Retina (tissue), 1 donor: ENCODE measurements around the gene PFDN2.

Experiments
- DNase-seq: peaks from one replicate; pipeline ENCODE4 v3.0.0-alpha.2; 2016

The PFDN2 gene

DNA sequence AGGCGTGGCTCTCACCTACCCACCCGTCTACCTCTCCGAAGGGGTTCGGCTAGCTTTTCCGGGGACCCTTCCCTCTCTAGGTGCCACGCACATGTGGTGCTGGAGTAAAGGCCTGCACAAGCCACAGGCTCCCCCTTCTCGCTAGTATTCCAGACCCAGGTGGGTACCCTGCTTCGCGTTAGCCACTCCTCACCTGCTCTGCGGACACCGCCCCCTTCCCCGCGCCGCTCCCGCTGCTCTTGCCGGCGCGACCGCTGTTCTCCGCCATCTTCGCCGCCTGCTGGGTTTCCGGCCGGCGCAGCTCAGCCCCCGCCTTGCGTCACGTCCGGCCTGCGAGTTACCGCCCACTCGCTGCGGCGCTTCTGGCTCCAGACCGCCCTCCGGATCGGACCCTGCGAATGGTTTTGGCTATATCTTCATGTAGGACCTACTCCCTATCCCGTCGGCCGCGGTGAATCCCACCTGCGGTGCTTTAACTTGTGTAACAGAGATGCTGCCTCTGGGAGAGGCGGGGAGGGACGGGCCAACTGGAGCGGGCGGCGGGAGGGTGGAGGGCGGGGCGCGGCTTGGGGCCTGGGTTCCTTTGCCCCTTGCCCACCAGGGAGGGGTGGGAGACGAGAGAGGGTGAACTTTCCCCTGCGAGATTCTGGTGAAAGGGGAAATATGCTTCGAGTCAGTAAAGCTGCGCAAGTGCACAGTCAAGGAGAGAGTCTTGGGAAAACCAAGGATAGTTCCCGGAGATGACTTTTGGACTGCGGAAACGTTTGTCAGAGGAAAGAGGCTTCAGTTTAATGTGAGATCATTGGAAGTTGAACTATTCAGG lies at the start of gene PFDN2, which contains the start of gene NIT1:
TSS of gene PFDN2 (minus strand) at position 279 of the 823 bp plus-strand sequence. CDS start at position 268, 11 bp downstream.
TSS of gene NIT1 (plus strand) at position 347 of the 823 bp plus-strand sequence. CDS start at position 419, 72 bp downstream.
- peak; percentile 94 for DNase-seq

DNA sequence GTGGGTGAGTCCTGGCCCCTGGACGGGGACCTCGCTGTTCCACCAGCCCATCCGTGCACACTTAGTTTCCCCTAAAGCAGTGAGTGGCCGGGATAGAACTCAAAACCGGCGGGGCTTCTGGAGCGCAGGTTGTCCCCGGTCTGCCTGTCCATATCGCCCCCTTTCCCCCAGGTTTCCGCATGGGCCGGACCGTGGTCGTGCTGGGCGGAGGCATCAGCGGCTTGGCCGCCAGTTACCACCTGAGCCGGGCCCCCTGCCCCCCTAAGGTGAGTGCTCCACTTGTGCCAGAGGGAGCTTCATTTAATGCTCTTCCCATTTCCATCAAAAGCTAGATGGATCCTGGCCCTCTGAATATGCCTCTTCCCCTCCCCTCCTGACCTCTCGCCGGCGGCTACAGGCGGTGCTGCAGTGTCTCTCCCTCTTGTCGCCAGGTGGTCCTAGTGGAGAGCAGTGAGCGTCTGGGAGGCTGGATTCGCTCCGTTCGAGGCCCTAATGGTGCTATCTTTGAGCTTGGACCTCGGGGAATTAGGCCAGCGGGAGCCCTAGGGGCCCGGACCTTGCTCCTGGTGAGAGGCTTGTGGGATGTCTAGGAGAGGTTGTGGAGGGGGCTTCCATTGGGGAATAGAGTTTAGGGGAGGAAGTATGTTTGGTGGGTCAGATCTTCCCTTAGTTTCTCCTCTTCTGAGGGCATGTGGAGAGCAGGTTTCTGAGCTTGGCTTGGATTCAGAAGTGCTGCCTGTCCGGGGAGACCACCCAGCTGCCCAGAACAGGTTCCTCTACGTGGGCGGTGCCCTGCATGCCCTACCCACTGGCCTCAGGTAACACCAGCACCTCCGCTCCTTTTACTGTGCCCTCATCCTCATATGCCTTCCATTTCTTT lies 49.1 kb upstream of the PFDN2 start:
- no peak for DNase-seq

DNA sequence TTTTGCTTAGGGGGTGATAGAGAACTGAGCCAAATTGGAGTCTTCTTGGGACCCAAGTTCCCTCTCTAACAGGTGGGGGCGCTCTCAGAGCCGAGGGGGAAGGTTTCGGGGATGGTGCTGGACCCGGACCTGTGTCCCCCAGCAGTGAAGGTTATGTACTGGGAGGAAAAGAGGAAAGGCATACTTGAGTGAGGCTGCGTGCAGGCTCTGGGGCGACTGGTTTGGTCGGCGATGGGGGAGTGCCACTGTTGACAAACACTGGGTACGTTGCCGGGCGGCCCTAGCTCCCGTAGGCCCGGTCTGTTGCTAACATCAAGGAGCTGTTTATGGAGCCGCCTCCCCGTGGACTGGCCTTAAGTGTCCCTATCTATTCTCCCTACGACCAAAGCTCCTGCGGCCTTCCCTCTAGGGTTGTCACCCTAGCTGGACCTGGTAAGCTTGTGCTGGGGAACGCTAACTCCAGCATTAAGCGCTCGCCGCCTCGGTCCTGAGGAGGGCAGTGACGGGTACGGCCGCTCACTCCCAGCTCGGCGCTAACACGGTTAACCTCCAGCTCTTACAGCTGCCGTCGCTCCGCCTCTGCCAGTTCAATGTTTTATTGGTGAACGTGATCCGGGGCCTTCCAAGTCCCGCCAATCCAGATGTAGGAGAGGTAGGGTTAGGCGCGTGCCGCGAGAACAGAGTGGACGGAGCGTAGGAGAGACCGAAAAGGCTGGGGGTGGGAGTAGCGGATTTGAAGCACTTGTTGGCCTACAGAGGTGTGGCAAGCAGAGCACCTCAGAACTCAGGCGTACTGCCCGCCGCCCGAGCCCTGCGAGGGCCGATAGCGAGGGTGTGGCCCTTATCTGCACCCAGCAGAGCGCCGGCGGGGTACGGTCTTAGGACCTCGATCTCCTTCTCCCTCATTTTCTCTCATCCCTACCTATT lies 48.2 kb upstream of the PFDN2 start, which contains the start of gene PPOX:
TSS of gene PPOX (plus strand) at position 685 of the 927 bp plus-strand sequence. CDS start 422 bp downstream, outside the sequence.
- DNase-seq, result peak; percentile 95

GRCh38 chr1:161164901-161165610 lies 47.2 kb upstream of the PFDN2 start:
- no peak for DNase-seq

- no peak for DNase-seq
Observed at GRCh38 chr1:161163793-161164192, 46.0 kb upstream of the PFDN2 start.

DNA sequence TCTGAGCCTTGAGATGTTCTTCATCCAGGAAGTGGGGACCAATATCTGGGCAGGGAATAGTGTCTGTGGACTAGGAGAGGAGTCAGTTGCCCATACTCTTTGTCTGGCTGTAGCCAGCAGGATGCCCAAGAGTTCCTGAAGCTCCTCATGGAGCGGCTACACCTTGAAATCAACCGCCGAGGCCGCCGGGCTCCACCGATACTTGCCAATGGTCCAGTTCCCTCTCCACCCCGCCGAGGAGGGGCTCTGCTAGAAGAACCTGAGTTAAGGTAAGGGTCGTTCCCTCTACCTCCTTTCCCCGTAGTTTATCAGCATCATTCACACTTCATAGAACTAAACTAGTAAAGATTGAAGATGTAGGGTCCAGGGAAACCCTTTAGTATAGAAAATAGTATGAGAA lies 45.0 kb upstream of the PFDN2 start:
- no peak for DNase-seq

- no peak for DNase-seq
Observed at GRCh38 chr1:161162052-161162451, 44.2 kb upstream of the PFDN2 start.

DNA sequence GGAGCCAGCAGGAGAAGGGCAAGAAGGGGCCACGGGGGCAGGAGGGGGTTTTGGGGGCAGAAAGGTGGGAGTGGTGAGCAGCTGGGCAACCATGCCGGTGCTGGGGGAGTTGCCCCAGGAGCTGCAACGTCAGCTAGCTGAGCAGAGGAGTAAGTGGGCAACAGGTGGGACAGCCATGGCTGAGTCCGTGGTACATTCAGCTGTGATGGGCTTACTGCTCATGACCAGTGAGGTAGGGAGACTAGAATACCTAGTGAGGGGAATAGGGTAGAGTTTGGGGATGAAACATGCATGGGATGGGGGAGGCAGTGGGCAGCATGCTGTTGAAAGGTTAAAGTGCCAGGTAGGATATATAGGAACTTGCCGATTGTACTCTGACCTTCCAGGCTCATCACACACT lies 43.8 kb upstream of the PFDN2 start:
- no peak for DNase-seq

GRCh38 chr1:161160671-161161145 lies 42.9 kb upstream of the PFDN2 start:
- DNase-seq, result no peak

DNA sequence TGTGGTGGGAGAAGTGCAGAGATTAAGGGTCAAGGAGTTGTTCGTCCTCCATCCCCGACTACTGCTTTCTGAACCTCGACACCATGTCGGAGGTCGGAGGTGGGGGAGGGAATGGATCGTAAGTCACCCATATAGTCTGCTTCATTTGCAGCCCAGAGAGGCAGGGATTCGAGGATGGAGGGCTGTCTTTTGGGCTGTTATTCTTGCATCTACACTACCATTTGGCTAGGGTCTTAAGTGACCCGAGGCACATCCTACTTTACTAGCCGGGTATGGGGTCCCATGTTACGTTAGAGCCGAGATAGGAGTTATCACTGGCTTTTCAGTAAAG lies 42.0 kb upstream of the PFDN2 start:
- no peak for DNase-seq

DNA sequence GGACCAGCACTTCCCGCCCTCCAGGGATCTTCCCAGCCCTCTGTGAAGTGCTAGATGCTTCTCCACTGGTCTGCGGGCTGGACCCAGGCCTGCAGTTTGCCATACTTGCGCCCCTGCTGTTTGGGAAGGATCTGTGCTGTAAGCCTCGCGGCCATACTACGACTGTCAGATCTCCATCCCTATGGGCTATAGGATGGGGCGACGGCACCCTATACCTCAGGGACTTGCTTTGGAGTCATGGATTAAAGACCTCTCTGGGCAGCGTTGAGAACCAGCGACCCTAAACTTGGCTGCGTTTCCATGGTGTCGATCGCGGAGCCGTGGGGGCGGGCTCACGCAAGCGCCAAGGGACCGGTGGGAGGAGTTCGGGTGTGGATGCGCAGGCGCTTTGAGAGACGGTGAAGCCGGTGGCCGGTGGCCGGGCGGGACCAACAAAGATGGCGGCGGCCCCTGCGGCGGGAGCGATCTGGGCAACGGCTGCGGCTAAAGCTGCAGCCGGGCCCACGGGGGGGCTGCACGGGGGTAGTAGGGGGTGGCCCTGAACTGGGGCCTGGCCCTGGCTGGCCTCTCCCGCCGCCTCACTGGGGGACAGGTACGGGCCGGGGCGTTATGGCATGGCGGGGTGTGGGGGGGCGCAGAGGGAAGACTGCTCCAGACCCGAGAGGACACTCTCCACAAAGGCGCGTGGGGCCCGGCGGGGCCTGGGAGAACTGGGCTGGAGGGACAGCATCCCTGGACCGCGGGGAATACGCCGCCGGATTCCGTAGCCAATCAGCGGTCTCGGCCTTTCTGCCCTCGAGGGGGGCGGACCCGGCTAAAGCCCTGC lies 41.5 kb upstream of the PFDN2 start, which contains the start of gene USP21:
TSS of gene USP21 (plus strand) at position 414 of the 826 bp plus-strand sequence. CDS start 1,141 bp downstream, outside the sequence.
- peak; percentile 96 for DNase-seq

DNA sequence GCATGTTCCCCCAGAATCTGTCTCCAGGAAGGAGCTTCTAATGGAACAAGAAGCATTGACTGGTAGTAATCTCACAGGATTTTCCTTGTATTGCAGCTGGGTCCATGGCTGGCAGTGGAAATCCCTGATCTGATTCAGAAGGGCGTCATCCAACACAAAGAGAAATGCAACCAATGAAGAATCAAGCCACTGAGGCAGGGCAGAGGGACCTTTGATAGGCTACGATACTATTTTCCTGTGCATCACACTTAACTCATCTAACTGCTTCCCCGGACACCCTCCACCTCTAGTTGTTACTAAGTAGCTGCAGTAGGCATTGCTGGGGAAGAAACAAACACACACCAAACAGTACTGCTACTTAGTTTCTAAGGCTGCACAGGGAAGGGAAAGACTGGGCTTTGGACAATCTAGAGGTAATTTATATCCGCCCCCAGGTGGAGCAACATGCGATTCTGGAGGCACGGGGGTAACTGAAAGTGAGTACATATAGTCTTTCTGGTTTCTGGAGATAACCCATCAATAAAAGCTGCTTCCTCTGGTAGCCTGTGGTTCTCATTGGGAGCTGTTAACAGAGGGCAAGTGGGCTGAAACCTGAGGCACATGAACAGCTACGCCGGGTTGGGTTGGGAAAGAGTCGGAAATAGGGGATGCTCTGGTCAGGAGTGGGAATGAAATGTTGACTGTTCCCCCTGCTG lies 40.6 kb upstream of the PFDN2 start:
- no peak for DNase-seq

DNA sequence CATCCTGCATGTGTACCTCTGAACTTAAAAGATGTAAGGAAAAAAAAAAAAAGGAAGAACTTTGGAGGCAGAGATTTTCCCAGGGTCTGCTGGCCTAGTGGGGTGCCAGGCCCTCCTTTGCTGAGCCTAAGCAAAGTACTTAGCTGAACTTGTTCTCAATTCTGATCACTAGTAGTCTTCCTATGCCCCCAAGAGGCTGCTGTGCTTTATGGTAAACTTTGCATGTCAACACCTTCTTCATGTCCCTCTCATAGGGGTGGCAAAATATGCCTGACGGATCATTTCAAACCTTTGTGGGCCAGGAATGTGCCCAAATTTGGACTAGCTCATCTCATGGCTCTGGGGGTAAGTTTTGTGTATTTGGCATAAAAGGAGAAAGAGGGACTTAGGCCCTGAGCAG lies 40.0 kb upstream of the PFDN2 start:
- no peak for DNase-seq

DNA sequence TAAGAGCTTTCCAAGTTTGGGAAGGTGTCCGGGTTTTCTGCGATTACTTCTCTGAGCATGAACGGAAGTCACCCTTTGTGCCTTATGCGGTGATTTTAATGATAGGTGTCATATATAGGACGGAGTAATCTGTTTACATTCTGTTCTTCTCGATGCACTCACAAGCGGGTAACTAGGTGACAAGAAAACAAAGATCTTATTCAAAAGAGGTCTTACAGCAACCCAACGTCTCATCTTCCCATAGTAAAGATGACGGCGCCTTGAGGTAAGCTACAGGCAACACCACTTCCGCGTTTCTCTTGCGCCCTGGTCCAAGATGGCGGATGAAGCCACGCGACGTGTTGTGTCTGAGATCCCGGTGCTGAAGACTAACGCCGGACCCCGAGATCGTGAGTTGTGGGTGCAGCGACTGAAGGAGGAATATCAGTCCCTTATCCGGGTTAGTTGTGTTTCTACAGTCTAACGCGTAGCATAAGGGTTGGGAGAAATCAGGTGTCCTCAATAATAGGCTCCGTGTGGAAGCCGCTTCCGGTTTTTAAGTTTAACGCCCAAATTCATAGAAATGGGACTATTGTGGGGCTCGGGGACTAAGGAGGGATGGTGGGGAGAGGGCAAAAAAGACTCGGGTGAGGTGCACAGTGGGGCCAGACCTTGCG lies 36.0 kb upstream of the PFDN2 start, which contains the start of gene UFC1:
TSS of gene UFC1 (plus strand) at position 297 of the 656 bp plus-strand sequence. CDS start at position 317, 20 bp downstream.
- DNase-seq, result peak; percentile 93

- DNase-seq, result no peak
Observed at GRCh38 chr1:161153176-161153575, 35.3 kb upstream of the PFDN2 start.

GRCh38 chr1:161145832-161146231 lies 28.0 kb upstream of the PFDN2 start:
- DNase-seq, result no peak

DNA sequence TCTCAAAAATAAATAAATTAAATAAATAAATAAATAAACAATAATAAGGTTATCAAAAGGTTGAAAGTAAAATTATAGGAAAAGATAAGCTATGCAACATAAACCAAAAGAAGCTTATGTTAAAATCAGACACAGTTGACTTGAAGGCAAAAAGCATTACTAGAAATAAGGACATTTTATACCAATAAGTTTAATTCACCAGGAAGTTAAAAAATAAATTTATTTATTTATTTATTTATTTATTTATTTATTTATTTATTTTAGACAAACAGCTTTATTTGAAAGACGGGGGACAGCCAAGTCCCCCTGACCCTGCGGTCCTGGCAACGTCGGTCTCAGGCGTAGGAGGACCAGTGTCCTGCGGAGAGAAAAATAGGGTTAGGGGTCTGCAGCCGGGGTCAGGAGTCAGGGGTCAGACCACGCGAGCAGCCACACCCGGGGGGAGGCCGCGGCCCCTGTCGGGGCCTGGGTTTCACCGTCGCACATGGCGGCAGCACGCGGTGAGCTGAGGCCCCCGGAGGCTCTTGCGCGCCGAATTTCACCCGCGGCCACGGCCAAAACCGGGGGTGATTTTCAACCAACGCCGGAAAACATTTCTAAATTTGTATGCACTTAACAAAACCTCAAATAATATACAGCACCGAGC lies 23.0 kb upstream of the PFDN2 start:
- DNase-seq, result no peak

- no peak for DNase-seq
Observed at GRCh38 chr1:161139766-161140165, 21.9 kb upstream of the PFDN2 start.

DNA sequence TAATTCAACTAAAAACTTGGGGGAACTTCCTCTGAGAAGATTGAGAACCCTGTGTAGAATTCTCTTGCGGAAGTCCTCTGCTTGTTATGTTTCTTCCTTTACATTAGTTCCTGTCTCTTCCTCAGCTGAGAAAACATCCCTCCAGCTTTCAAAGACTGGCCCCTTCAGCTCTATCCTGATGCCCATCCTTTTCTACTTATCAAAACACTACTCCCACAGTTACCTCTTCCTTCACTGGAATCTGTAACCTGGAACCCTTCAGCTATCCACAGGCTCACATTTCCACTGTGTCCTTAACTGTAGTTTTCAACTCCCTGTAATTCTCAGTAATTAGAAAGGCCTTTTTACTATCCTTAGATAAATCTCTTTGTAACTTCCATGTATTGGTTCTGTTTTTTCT lies 20.6 kb upstream of the PFDN2 start:
- no peak for DNase-seq
